ENCODE measurements around the gene SREBF1.

SREBF1 gene

DNA sequence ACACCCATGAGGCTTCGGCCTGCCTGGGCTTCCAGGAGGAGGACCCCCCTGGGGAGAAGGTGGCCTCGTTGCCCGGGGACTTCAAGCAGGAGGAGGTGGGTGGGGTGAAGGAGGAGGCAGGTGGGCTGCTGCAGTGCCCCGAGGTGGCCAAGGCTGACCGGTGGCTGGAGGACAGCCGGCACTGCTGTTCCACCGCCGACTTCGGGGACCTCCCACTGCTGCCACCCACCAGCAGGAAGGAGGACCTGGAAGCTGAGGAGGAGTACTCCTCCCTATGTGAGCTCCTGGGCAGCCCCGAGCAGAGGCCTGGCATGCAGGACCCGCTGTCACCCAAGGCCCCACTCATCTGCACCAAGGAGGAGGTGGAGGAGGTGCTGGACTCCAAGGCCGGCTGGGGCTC is 41.5 kb downstream of the SREBF1 start:
- DNase-seq (ENCODE audit: extremely low read depth, low read depth), result no peak
- H3K4me3 ChIP-seq (replicated peaks; ENCODE audit: low read depth, low read length), result no peak overlapping the region
- TF ChIP-seq CTCF (IDR thresholded peaks at IDR 0.05; ENCODE audit: low read depth, low read length, missing control alignments), result no peak

DNA sequence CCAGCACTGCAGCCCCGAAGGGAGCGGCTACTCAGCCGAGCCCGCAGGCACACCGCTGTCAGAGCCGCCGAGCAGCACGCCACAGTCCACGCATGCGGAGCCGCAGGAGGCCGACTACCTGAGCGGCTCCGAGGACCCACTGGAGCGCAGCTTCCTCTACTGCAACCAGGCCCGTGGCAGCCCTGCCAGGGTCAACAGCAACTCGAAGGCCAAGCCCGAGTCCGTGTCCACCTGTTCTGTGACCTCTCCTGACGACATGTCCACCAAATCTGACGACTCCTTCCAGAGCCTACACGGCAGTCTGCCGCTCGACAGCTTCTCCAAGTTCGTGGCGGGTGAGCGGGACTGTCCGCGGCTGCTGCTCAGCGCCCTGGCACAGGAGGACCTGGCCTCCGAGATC is 42.4 kb downstream of the SREBF1 start:
- H3K4me3 ChIP-seq (replicated peaks; ENCODE audit: low read depth, low read length), result no peak overlapping the region
- DNase-seq (ENCODE audit: extremely low read depth, low read depth), result no peak
- TF ChIP-seq CTCF (IDR thresholded peaks at IDR 0.05; ENCODE audit: low read depth, low read length, missing control alignments), result no peak

GRCh38 chr17:17793378-17794214 is 43.2 kb downstream of the SREBF1 start:
- DNase-seq (ENCODE audit: extremely low read depth, low read depth), result no peak
- no peak for TF ChIP-seq CTCF (IDR thresholded peaks at IDR 0.05; ENCODE audit: low read depth, low read length, missing control alignments)
- H3K4me3 ChIP-seq (replicated peaks; ENCODE audit: low read depth, low read length), result no peak overlapping the region

GRCh38 chr17:17792551-17793377 is 44.0 kb downstream of the SREBF1 start:
- H3K4me3 ChIP-seq (replicated peaks; ENCODE audit: low read depth, low read length), result no peak overlapping the region
- no peak for TF ChIP-seq CTCF (IDR thresholded peaks at IDR 0.05; ENCODE audit: low read depth, low read length, missing control alignments)
- no peak for DNase-seq (ENCODE audit: extremely low read depth, low read depth)

GRCh38 chr17:17792037-17792550 is 44.7 kb downstream of the SREBF1 start:
- H3K4me3 ChIP-seq (replicated peaks; ENCODE audit: low read depth, low read length), result no peak overlapping the region
- DNase-seq (ENCODE audit: extremely low read depth, low read depth), result no peak
- no peak for TF ChIP-seq CTCF (IDR thresholded peaks at IDR 0.05; ENCODE audit: low read depth, low read length, missing control alignments)

DNA sequence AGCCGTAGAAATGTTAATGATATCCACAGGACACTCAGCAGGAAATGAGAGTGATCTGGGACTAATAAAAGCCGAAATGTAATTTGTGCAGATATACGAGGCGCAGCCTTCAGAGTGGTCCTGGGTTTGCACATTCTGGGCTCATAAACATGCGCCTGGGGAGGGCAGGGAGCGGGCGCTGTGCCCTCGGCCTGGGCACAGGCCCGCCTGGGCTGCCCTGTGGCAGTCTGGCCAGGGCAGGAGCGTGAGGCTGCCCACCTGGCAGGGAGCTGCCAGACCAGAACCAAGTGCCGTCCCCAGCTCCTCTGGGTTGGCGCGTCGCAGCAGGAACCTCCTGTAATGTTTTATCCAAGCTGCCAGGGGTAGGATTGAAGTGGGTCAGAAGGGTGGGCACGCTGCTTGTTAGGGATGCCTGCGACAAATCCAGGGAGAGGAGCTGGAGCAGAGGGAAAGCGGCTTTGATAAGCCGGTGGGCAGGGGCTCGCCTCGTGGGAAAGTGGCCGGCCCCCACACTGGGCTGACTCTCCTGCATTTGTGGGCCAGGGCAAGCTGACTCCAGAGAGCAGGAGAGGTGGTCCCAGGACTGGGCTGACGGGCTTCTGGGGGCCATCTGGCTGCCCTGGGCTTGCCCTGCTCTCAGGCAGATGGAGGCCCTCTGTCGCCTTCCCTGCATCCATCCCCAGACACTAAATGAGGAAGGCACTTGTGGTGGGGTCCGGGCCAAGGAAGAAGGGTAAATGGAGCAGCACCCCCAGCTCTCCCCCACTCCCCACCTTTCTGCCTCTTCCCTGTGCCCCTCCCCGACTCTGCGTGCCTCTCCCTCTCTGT is 45.9 kb downstream of the SREBF1 start:
- no peak for DNase-seq (ENCODE audit: extremely low read depth, low read depth)
- no peak for TF ChIP-seq CTCF (IDR thresholded peaks at IDR 0.05; ENCODE audit: low read depth, low read length, missing control alignments)
- H3K4me3 ChIP-seq (replicated peaks; ENCODE audit: low read depth, low read length), result no peak overlapping the region

Data from HFF-Myc (cell line).